PC-9 (cell line): ENCODE data around the gene DNTTIP2.

Experiments used
- EZH2 ChIP-seq: fragments of 200-600 bp; sonication (generic); IDR thresholded peaks from 2 replicates; pipeline ENCODE4 v1.8.0; 2017; ENCODE audit warnings: antibody characterized with exemption, low read depth
- TF ChIP-seq, protein P1 (sequence below): fragments of 200-600 bp; sonication (generic); conservative IDR thresholded peaks from 2 replicates; pipeline ENCODE4 v1.6.1; 2017; ENCODE audit warnings: mixed run types, antibody characterized with exemption, mild to moderate bottlenecking, moderate library complexity

DNA sequence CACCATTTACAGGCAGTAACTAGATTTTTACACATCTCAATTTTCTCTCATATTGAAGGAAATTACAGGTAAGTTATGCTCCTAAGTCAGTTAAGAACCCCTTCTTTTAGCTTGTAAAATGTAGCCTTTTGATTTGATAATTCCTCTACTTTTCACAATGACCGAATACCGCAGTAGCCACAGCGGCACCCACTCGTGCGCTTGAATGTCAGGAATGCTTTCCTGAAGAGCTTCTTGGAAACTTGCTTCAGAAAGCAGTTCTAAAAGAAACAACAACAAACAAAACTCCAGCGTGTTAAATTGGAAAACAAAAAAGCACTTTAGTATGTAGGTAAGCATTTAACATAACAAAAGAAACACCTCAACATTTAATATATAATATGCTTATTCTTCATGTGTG, 9.9 kb upstream of the DNTTIP2 start:
- TF ChIP-seq, protein P1, sequence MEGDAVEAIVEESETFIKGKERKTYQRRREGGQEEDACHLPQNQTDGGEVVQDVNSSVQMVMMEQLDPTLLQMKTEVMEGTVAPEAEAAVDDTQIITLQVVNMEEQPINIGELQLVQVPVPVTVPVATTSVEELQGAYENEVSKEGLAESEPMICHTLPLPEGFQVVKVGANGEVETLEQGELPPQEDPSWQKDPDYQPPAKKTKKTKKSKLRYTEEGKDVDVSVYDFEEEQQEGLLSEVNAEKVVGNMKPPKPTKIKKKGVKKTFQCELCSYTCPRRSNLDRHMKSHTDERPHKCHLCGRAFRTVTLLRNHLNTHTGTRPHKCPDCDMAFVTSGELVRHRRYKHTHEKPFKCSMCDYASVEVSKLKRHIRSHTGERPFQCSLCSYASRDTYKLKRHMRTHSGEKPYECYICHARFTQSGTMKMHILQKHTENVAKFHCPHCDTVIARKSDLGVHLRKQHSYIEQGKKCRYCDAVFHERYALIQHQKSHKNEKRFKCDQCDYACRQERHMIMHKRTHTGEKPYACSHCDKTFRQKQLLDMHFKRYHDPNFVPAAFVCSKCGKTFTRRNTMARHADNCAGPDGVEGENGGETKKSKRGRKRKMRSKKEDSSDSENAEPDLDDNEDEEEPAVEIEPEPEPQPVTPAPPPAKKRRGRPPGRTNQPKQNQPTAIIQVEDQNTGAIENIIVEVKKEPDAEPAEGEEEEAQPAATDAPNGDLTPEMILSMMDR = no peak
- no peak for TF ChIP-seq EZH2
